MM.1S (cell line): Measurements from ENCODE around the gene MS4A12.
"Not testable (repeated sequence)": the region's sequence is repeated elsewhere in the genome, so short reads cannot be mapped to it uniquely, and the experiment has no call there.

Experiments
- EZH2 ChIP-seq: fragments of 300-600 bp; sonication (generic); optimal IDR thresholded peaks from 2 replicates; pipeline ENCODE3; 2017; ENCODE audit warnings: low read depth, mild to moderate bottlenecking, antibody characterized with exemption, low read length, mixed read lengths
- TF ChIP-seq, protein P1 (sequence below): fragments of 300-600 bp; sonication (generic); IDR thresholded peaks from 2 replicates; pipeline ENCODE4 v1.5.1; 2016; ENCODE audit warnings: antibody characterized with exemption, low read length, mixed read lengths

DNA sequence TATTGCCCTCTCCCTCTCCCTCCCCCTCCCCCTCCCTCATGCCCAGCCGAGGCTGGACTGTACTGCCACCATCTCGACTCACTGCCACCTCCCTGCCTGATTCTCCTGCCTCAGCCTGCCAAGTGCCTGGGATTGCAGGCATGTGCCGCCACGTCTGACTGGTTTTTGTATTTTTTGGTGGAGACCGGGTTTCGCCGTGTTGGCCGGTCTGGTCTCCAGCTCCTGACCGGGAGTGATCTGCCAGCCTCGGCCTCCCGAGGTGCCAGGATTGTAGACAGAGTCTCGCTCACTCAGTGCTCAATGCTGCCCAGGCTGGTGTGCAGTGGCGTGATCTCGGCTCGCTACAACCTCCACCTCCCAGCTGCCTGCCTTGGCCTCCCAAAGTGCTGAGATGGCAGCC, 17.0 kb downstream of the MS4A12 start:
- TF ChIP-seq, protein P1, sequence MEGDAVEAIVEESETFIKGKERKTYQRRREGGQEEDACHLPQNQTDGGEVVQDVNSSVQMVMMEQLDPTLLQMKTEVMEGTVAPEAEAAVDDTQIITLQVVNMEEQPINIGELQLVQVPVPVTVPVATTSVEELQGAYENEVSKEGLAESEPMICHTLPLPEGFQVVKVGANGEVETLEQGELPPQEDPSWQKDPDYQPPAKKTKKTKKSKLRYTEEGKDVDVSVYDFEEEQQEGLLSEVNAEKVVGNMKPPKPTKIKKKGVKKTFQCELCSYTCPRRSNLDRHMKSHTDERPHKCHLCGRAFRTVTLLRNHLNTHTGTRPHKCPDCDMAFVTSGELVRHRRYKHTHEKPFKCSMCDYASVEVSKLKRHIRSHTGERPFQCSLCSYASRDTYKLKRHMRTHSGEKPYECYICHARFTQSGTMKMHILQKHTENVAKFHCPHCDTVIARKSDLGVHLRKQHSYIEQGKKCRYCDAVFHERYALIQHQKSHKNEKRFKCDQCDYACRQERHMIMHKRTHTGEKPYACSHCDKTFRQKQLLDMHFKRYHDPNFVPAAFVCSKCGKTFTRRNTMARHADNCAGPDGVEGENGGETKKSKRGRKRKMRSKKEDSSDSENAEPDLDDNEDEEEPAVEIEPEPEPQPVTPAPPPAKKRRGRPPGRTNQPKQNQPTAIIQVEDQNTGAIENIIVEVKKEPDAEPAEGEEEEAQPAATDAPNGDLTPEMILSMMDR = not testable (repeated sequence)
- TF ChIP-seq EZH2 = not testable (repeated sequence)
